Stimulated activated CD4-positive, alpha-beta T cell treated with anti-CD3 and anti-CD28 coated beads, Interleukin-1b, Interleukin-23, amount 100 ng/mL, for 1 hour (primary cell): ENCODE data around the gene CYTH3.
"Not testable (repeated sequence)": the region's sequence is repeated elsewhere in the genome, so short reads cannot be mapped to it uniquely, and the experiment has no call there.

ENCODE experiments used
- DNase-seq, 2 donors: peaks; one replicate each; pipeline ENCODE4 v3.0.0-alpha.2; 2020; ENCODE audit warnings: low read depth in 2 of 2

Gene CYTH3

GRCh38 chr7:6283391-6284054, 11.1 kb upstream of the CYTH3 start:
- DNase-seq: not testable (repeated sequence)

DNA sequence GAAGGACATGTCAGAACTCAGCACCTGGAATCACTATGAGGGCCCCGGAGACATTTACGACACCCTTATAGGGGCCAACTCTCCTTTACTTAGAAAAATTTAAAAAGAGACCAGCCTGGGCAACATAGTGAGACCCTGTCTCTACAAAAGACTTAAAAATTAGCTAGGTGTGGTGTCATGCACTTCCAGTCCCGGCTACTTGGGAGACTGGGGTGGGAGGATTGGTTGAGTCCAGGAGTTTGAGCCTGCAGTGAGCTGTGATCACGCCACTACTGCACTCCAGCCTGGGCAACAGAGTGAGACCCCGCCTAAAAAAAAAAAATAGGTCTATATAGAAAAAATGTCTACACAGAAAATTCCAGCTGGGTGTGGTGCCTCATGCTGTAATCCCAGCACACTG, 7.5 kb upstream of the CYTH3 start:
- DNase-seq: no peak

DNA sequence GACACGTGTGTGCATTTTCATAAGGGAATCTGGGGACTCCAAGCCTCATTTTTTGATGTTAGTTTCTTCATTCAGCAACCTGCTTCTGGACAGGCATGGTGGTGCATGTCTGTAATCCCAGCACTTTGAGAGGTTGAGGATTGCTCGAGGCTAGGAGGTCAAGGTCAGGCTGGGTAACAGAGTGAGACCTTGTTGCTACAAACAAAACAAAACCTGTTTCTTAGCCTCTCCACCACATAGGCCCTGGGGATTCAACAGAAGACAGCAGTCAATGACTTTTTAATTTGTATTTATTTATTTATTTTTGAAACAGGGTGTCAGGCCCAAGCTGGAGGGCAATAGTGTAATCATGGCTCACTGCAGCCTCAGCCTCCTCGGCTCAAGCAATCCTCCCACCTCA, 6.9 kb upstream of the CYTH3 start:
- DNase-seq: no peak

GRCh38 chr7:6278749-6279310, 6.4 kb upstream of the CYTH3 start:
- DNase-seq: no peak

DNA sequence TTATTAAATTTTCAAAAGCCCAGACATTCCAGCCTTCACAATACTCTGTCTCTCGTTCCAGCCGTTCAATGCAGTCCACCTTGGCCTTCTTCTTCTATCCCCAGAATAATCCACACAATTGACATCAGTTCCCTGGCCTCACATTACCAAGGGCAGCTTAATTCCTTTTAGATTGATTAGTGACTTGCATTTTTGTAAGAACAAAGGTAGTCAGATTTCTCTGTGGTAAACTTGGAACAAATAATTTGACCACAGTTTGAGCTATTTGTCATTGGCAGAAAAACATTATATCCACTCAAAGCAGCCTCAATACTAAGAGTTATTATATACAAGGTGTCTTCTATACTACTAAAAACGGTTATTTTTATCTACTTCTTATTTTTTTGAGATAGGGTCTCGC, 5.1 kb upstream of the CYTH3 start:
- DNase-seq: no peak

DNA sequence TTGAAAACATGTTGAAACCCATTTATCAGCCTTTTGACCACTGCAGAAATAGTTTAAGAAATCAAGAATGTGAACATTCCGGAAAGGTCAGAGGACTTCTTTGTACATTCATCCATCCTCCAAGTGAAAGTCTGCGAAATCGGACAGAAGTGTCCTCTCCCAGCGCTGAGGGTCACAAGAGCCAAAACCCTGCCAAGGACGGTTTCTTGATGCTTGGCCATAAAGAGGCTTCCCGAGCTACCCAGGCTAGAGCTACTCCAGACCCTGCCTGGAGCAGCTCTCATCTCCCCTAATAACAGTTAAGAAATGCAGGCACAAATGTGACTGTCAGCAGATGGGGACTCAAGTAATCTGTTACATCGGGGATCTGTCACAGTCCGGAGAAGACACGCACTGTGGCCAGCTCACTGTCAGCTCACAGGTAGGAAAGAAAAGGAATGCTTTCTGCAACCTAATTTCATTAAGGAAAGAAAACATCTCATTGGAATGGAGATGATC, 4.5 kb upstream of the CYTH3 start:
- no peak for DNase-seq

- DNase-seq: no peak
Measured at GRCh38 chr7:6274743-6275142, 2.3 kb upstream of the CYTH3 start.

- DNase-seq: no peak
Measured at GRCh38 chr7:6273917-6274630, 1.6 kb upstream of the CYTH3 start.

DNA sequence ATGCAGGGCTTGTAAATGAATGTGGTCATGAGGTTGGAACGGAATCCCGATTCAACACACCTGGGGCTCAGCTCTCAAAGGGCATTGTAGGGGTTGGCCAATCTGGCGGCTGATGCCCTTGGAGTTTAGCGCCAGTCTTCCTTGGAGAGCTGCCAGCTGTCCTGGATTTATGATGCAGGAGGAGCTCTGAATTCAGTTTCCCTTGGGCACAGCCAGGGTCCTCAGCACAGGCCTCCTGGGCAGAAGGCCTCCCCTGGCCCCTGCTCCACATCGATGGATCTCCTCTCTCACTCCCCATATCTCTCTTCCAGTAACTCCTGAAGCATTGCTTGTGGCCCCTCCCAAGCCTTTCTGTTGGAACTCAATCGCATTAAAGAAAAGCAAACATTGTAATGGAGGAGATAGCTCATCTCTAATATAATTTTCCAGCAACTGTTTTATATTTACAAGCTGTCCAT, 985 bp upstream of the CYTH3 start:
- DNase-seq: no peak

- no peak for DNase-seq
Measured at GRCh38 chr7:6271694-6272440, 557 bp downstream of the CYTH3 start.

GRCh38 chr7:6271060-6271658, 1.3 kb downstream of the CYTH3 start:
- DNase-seq: no peak

- no peak for DNase-seq
Measured at GRCh38 chr7:6269527-6269926, 2.9 kb downstream of the CYTH3 start.

- no peak for DNase-seq
Measured at GRCh38 chr7:6268907-6269306, 3.5 kb downstream of the CYTH3 start.

DNA sequence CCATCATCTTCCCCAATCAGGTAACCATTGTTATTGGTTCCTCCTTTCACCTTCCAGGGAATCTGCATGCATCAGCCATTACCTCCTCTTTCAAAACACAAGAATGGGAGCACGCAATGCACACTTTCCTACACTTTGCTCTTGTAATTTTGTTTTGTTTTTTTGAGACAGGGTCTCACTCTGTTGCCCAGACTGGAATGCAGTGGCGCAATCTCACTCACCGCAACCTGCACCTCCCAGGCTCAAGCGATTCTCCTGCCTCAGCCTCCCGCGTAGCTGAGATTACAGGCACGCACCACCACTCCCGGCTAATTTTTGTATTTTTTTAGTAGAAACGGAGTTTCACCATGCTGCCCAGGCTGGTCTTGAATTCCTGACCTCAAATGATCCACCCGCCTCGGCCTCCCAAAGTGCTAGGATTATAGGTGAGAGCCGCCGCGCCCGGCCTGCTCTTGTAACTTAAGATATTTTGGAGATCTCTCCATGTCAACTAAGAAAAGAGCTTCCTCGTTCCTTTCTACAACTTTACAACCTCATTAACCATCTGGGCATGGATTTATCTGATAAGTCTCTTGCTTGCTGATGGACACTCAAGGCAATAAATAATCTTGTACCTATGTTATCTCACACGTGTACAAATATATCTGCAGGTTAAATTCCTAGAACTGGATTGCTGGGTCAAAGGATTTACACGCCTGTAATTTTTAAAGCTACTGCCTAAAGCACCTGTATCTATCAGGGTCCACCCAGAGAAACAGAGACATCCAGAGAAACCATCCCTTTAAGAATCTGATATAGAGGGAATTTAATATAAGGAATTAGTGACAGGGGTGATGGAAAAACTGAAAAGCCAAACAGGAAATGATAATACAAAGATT, 4.2 kb downstream of the CYTH3 start:
- DNase-seq: no peak

DNA sequence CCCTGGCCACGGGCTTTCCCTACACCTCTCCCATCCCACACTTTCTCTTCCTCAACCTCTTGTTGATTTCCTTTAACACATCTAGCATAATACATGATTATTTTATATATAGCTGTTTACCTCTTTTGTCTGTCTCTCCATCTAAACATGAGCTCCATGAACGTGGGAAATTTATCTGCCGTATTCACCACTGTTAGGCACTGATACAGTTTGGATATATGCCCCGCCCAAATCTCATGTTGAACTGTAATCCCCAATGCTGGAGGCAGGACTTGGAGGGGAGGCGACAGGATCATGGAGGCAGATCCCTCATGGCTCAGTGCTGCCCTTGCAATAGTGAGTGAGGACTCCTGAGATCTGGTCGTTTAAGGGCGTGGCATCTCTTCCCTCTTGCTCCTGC, 5.7 kb downstream of the CYTH3 start:
- DNase-seq: no peak

GRCh38 chr7:6262221-6262620, 10.2 kb downstream of the CYTH3 start:
- no peak for DNase-seq

GRCh38 chr7:6261699-6262098, 10.7 kb downstream of the CYTH3 start:
- DNase-seq: no peak

DNA sequence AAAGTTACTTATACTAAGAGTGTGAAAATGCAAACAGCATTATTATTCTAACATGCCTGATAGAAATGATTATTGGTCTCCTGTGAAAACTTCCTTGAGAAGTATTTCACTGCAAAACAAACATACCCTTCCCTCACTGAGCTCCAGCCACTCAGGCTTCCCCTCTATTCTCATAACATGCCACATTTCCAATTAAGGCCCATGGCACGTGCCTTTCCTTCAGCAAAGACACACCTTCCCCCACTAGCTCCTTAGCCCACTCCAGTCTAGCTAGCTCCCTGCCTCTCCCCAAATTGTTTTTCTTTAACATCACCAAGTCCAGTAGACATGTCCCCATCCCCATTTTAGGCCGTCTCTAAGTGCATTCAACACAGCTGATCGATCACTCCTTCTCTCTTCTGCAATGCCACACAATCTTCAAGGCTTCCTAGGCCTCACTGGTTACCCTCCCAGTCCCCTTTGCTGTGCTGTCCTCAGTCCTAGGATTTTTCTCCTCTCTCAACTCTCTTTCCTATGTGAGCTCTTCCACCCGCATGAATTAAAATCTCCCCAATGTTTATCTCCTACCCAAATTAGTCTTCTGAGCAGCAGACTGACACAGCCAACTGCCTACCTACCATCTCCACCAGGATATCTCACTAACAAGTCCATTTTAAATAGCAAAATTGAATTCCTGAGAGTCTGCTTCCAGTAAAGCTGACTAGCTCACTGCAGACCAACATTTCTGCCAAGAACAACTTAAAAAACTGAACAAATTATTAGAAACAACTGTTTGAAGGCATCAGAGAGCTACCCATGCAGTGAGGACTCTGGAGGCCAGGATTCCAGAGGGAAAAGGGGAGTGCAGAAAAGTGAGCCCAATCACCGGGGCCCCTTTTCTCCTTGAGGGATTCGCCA, 11.9 kb downstream of the CYTH3 start:
- DNase-seq: no peak

DNA sequence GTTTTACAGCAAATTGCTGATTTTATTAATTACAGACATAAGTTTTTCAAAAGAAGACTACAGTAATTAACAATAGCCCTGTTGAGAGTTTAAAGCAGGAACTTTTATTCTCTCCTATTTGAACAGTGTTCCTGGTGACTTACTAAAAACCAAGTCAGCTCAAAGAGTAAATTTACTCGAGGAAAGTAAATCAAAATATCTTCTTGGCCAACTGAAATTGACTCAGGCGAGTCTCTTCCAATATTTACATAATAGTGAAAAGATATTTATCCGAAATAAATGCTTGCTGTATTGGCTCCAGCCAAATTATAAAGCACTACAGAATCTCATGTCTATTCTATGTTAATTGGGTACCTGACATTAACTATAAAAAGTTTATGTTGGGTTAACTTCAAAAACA, 13.2 kb downstream of the CYTH3 start:
- DNase-seq: no peak
